B cell (primary cell): ENCODE results near the gene ATP1A4.

Experiments used
- EZH2 ChIP-seq: IDR thresholded peaks from 2 replicates; pipeline ENCODE4 v1.6.1; 2012; ENCODE audit warnings: borderline replicate concordance, low read depth, mild to moderate bottlenecking, moderate library complexity, low read length; ENCODE audit not compliant: insufficient read depth, poor library complexity, severe bottlenecking
- TF ChIP-seq, protein P1 (sequence below): fragments of 200-600 bp; IDR thresholded peaks from one replicate; pipeline ENCODE4 v1.8.0; 2022; ENCODE audit warnings: antibody characterized with exemption, mild to moderate bottlenecking

GRCh38 chr1:160105155-160105554, 46.2 kb upstream of the ATP1A4 start:
- TF ChIP-seq, protein P1, sequence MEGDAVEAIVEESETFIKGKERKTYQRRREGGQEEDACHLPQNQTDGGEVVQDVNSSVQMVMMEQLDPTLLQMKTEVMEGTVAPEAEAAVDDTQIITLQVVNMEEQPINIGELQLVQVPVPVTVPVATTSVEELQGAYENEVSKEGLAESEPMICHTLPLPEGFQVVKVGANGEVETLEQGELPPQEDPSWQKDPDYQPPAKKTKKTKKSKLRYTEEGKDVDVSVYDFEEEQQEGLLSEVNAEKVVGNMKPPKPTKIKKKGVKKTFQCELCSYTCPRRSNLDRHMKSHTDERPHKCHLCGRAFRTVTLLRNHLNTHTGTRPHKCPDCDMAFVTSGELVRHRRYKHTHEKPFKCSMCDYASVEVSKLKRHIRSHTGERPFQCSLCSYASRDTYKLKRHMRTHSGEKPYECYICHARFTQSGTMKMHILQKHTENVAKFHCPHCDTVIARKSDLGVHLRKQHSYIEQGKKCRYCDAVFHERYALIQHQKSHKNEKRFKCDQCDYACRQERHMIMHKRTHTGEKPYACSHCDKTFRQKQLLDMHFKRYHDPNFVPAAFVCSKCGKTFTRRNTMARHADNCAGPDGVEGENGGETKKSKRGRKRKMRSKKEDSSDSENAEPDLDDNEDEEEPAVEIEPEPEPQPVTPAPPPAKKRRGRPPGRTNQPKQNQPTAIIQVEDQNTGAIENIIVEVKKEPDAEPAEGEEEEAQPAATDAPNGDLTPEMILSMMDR = no peak
- TF ChIP-seq EZH2 = no peak
